ENCODE measurements around the gene KCNS3.
"Not testable (repeated sequence)": the region's sequence is repeated elsewhere in the genome, so short reads cannot be mapped to it uniquely, and the experiment has no call there.

The KCNS3 gene

DNA sequence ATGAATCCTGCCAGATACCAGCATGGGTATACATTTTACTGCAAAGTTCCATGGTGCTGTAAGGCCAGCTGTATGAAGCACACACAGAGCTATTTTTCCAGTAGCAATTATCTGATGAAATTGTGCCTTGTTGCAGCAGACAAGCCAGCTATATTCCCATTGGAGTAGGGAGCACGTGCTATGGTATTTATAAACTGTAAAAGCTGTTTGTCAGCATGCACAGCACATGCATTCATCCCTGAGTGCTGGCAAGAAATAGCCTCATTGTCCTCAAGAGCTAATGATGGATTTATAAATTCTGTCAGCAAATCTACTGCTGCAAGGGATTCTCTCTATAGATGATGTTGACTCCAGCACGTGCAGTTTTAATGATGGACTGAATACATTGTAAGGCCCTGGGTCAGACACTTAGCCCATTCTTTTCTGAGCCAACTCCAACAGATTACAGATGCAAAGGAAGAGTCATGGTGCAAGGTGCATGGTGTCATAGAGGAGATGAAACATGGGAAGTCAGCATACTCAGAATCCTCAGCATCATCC is 61.7 kb downstream of the KCNS3 start:
- FAIRE-seq (no peak), DNase-seq (ENCODE audit: insufficient read length, low spot score) (no peak)
- TF ChIP-seq POLR2A (IDR thresholded peaks at IDR 0.05; ENCODE audit: low read depth, low read length), result no peak

DNA sequence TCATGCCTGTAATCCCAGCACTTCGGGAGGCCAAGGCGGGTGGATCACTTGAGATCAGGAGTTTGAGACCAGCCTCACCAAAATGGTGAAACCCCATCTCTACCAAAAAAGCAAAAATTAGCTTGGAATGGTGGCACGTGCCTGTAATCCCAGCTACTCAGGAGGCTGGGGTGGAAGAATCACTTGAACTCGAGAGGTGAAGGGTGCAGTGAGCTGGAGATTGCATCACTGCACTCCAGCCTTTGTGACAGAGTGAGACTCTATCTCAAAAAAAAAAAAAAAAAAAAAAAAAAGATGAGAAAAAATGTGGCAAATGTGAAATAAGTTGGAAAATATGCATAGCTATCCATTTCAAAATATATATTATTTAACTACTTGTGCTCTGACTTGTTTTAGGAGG is 65.0 kb downstream of the KCNS3 start:
- no peak for FAIRE-seq
- TF ChIP-seq POLR2A (IDR thresholded peaks at IDR 0.05; ENCODE audit: low read depth, low read length), result no peak
- no peak for DNase-seq (ENCODE audit: insufficient read length, low spot score)

DNA sequence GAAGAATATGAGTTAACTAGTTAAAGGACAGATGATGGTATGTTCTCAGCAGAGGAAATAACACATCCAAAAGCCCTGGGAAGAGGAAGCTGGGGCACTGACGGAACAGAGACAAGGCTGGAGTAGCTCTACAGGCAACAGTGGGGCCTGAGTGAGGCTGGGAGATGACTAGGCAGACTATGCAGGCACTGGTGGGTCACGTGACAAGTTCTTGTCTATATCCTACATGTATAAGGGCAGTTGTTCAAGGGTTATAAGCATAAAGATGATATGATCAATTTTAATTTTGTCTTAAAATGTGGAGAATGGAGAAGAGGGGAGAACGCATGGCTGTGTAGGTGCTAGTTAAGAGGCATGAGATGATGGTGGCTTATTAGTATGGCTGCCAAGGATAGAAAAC is 68.6 kb downstream of the KCNS3 start:
- FAIRE-seq (no peak), DNase-seq (ENCODE audit: insufficient read length, low spot score) (no peak)
- no peak for TF ChIP-seq POLR2A (IDR thresholded peaks at IDR 0.05; ENCODE audit: low read depth, low read length)

DNA sequence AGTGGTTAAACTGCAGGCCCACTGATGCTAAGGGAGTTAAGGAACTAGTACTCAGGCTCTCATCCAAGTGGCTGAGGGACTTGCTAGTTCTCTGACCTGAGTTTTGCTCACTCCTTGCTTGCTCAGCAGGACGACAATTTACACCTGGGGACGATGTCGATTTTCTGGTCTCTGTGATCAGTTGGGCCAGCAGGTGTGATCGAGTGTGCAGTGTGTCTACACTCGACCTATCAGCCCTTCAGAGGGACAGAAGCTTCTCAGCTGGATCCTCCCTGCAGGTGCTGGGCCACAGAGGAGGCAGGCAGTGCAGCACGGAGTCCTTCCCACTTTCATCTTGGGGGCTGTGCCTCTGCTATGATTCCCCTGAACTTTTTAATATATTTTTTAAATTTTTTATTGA is 71.5 kb downstream of the KCNS3 start:
- no peak for FAIRE-seq
- no peak for TF ChIP-seq POLR2A (IDR thresholded peaks at IDR 0.05; ENCODE audit: low read depth, low read length)
- DNase-seq (ENCODE audit: insufficient read length, low spot score), result no peak

DNA sequence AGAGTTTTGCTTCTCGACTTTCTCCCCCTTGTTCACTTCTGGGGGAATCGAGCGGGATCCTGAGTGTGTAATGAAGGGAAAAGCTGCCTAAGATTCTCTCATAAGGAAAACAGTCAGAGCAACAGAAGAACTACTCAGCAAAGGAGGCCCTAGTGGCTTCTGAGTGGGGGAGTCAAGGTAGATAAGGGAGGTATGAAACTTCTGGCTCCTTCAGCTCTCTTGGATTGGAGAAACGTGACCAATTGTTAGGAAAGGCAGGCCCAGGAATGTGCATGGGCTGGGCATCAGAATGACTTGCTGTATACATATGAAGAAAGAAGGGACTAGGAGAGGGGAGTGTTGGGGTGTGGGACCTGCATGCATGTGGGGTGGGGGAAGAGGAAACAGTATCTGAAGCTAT is 73.1 kb downstream of the KCNS3 start:
- DNase-seq (ENCODE audit: insufficient read length, low spot score) (no peak), FAIRE-seq (no peak)
- TF ChIP-seq POLR2A (IDR thresholded peaks at IDR 0.05; ENCODE audit: low read depth, low read length), result no peak

DNA sequence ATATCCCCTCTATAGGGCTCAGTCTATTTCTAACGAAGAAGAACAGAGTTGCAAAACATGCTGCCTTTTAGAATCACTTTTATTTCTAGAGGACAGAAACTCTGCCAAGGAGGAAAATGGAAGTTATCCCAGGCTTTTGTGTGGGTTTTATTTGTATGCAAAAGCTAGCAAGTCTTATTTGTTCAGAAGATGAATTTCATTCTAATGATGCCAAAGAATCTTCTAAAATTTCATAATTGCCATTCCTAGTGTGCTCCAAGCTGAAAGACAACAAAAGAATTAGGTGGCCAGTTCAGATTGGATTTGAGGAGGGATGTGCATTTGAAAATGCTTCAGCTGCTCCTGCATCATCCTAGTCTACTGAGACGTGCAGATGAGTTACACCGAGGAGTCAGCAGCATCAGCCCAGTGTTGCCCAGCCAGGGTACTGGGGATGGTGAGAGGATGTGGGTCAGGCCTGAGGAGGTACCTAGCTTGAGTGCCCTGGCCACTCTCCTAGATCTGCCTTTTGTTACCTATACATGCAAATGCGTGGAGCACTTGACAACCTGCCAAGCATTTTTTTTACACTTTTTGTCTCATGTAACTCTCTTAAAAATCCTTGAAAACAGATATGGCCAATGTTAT is 80.1 kb downstream of the KCNS3 start:
- FAIRE-seq (no peak), DNase-seq (ENCODE audit: insufficient read length, low spot score) (no peak)
- TF ChIP-seq POLR2A (IDR thresholded peaks at IDR 0.05; ENCODE audit: low read depth, low read length), result no peak

DNA sequence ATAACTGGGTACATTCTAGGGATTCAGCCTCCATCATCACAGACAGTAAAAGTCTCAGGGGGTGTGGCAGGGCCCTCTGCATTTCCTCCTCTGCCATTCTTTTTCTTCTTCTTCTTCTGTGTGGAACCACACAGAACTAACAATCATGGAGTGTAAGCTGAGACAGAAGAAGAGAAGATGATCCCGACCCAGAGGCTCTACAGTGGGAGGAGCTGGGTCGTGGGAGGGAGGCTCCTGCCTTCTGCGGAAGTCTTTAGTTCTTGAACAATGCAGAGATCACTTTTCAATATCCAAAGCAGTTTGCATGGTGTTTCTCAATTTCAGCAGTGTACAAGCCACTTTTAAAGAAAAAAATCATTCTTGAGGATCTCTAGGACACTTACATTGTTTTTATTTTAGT is 80.9 kb downstream of the KCNS3 start:
- FAIRE-seq (no peak), DNase-seq (ENCODE audit: insufficient read length, low spot score) (no peak)
- no peak for TF ChIP-seq POLR2A (IDR thresholded peaks at IDR 0.05; ENCODE audit: low read depth, low read length)

DNA sequence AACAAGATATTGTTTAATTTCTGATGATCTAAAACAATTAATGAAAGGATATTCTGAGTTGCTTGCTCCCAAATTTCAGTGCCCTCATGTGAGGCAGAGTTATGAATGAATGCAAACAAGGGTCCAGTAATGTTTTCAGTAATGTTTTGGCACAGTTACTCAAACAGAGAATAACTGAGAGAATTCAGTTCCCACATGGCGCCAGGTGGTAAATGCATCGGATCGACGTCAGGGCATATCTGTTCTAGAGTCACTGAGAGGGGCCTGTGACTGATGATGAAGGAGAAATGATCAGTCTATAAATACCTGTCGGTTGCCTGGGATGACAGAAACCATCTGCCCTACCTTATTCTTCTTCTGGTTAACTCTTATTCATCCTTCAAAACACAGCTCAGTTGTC is 81.4 kb downstream of the KCNS3 start:
- DNase-seq (ENCODE audit: insufficient read length, low spot score), result no peak
- no peak for TF ChIP-seq POLR2A (IDR thresholded peaks at IDR 0.05; ENCODE audit: low read depth, low read length)
- FAIRE-seq, result no peak

DNA sequence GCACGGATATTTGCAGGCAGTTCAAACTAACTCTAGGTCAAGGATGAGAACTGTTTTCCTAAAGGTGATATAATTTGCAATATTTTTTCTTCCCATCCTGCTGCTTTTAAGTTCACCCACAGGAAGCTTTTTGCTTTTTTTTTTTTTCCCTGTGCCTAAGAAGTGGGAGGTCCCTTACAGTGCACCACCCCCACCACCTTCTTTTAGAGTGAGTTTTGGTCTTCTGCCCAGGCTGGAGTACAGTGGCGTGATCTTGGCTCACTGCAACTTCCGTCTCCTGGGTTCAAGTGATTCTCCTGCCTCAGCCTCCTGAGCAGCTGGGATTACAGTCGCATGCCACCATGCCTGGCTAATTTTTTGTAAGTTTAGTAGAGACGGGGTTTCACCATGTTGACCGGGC is 82.5 kb downstream of the KCNS3 start:
- no peak for FAIRE-seq
- no peak for DNase-seq (ENCODE audit: insufficient read length, low spot score)
- TF ChIP-seq POLR2A (IDR thresholded peaks at IDR 0.05; ENCODE audit: low read depth, low read length), result no peak

DNA sequence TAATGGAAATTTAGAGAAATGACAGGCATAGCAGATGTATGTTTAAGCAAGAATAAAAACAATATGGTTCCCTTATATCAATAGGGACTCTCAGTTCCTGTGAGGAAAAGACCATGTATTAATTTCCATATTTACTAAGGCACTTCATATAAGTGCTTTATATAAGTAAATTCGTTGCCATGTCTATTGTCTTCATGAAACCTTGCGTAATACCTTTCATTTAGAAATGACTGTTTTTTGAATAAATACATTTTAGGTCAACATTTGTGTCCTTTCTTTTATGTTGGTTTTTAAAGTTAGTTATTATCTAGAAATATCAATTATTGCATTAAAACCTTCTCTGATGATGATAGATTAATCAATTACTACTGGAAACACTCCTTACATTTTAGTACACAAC is 83.3 kb downstream of the KCNS3 start:
- DNase-seq (ENCODE audit: insufficient read length, low spot score) (no peak), FAIRE-seq (no peak)
- no peak for TF ChIP-seq POLR2A (IDR thresholded peaks at IDR 0.05; ENCODE audit: low read depth, low read length)

DNA sequence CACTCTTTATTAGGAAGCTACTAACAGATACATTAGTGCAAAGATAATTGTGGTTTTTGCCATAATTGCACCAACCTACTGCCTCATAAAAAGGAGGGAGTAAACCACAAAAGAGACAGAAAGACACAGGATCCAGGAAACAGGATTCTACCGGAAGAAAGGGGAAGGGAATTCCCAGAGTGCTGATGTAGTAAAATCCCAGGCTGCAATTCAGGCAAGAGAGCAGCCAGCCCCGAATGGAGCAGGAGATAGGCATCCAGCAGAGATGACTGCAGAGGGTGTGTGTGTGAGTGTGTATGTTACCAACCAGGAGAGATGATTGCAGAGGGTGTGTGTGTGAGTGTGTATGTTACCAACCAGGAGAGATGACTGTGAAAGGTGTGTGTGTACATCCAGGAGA is 84.4 kb downstream of the KCNS3 start:
- FAIRE-seq (no peak), DNase-seq (ENCODE audit: insufficient read length, low spot score) (peak; percentile 5)
- no peak for TF ChIP-seq POLR2A (IDR thresholded peaks at IDR 0.05; ENCODE audit: low read depth, low read length)

DNA sequence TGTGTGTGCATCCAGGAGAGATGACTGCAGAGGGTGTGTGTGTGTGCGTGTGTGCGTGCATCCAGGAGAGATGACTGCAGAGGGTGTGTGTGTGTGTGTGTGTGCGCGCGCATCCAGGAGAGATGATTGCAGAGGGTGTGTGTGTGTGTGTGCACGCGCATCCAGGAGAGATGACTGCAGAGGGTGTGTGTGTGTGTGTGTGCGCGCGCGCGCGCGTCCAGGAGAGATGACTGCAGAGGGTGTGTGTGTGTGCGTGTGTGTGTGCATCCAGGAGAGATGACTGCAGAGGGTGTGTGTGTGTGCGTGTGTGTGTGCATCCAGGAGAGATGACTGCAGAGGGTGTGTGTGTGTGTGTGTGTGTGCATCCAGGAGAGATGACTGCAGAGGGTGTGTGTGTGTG is 85.1 kb downstream of the KCNS3 start:
- FAIRE-seq; DNase-seq (ENCODE audit: insufficient read length, low spot score): not testable (repeated sequence)

DNA sequence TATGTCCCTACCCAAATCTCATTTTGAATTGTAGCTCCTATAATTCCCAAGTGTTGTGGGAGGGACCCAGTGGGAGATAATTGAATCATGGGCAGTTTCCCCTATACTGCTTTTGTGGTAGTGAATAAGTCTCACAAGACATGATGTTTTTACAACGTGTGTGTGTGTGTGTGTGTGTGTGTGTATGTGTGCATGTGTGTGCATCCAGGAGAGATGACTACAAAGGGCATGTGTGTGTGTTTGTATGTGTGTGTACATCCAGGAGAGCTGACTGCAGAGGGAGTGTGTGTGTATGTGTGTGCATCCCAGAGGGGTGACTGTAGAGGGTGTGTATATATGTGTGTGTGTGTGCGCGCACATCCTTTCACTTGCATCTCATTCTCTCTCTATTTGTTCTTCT is 86.7 kb downstream of the KCNS3 start:
- FAIRE-seq (no peak), DNase-seq (ENCODE audit: insufficient read length, low spot score) (no peak)
- no peak for TF ChIP-seq POLR2A (IDR thresholded peaks at IDR 0.05; ENCODE audit: low read depth, low read length)

DNA sequence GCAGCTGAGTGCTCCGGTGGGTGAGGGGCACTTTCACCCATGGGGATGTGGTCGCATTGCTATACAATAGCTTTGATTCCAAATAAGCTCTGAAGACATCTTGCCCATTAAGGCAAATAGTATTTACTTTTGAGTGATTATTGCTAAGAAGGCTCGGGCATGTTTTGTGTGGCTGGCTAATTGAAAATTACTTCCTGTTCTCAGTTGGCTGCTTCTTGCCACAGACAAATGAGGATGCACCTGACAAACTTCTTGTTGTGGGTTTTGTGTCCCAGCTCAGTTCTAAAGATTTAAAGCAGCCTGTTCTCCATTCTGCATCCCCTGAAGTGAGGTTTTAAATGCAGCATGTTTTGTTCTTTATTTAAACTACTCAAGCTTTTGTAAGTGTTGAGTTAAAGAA is 88.3 kb downstream of the KCNS3 start:
- DNase-seq (ENCODE audit: insufficient read length, low spot score) (no peak), FAIRE-seq (no peak)
- no peak for TF ChIP-seq POLR2A (IDR thresholded peaks at IDR 0.05; ENCODE audit: low read depth, low read length)

DNA sequence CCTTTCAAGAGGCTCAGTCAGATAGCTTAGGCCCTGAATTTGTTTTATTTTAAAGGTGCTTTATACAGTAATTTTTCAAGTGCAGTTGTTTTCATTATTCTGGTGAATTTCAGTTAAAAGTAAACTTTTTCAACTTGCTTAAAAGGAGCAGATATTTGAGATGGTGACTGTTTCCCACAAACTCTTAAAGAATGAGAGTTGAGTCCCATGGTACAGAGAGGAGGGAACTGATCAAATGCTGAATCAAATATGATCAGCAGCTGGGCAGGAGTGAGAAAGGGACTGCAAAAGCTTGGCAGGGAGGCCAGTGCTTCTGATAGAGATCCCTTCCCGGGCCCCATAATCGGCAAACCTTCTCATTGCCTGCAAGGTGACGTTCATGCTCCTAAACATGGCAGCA is 91.2 kb downstream of the KCNS3 start:
- FAIRE-seq, result no peak
- no peak for DNase-seq (ENCODE audit: insufficient read length, low spot score)
- no peak for TF ChIP-seq POLR2A (IDR thresholded peaks at IDR 0.05; ENCODE audit: low read depth, low read length)
